Liver (tissue), 9 donors: ENCODE data around the gene EDDM3A. TPM values are rescaled to one million over a fixed set of nuclear protein-coding genes. Genes with fewer than 3 reads are reported as not detected.

Experiments
- DNase-seq: peaks from one replicate; pipeline ENCODE4 v3.0.0-alpha.2; 2017; ENCODE audit warnings: low spot score
- H3K27ac ChIP-seq, 2 donors: one replicate each; pipeline ENCODE4 v1.7.0; 2013; ENCODE audit warnings: inconsistent platforms in 2 of 2, low read length in 2 of 2, control low read depth in 1 of 2, low read depth in 1 of 2, mild to moderate bottlenecking in 1 of 2
- H3K27me3 ChIP-seq, 4 donors: one replicate each; pipeline versions ENCODE4 v1.6.1 to v1.7.0; 2013; ENCODE audit warnings: low read length in 3 of 4, inconsistent platforms in 1 of 4, mild to moderate bottlenecking in 1 of 4, moderate library complexity in 1 of 4; ENCODE audit not compliant: control insufficient read depth in 4 of 4, insufficient read depth in 4 of 4
- H3K36me3 ChIP-seq, 4 donors: one replicate each; pipeline versions ENCODE4 v1.6.1 to v1.7.0; 2013; ENCODE audit warnings: low read length in 3 of 4, mild to moderate bottlenecking in 3 of 4, low read depth in 1 of 4, moderate library complexity in 1 of 4; ENCODE audit not compliant: control insufficient read depth in 4 of 4, insufficient read depth in 3 of 4
- H3K4me1 ChIP-seq, 4 donors: one replicate each; pipeline versions ENCODE4 v1.6.1 to v1.7.0; 2013; ENCODE audit warnings: low read length in 3 of 4, mild to moderate bottlenecking in 3 of 4, moderate library complexity in 1 of 4; ENCODE audit not compliant: control insufficient read depth in 4 of 4, insufficient read depth in 4 of 4
- H3K4me3 ChIP-seq, 3 donors: one replicate each; pipeline versions ENCODE4 v1.6.1 to v1.7.0; 2013; ENCODE audit warnings: low read length in 3 of 3, control low read depth in 1 of 3, low read depth in 1 of 3, mild to moderate bottlenecking in 1 of 3
- H3K9ac ChIP-seq, 2 donors: one replicate each; pipeline ENCODE4 v1.7.0; 2013; ENCODE audit warnings: low read length in 2 of 2, mild to moderate bottlenecking in 2 of 2, moderate library complexity in 2 of 2, control low read depth in 1 of 2, low read depth in 1 of 2
- H3K9me3 ChIP-seq, 4 donors: one replicate each; pipeline versions ENCODE4 v1.6.1 to v1.7.0; 2013; ENCODE audit warnings: low read length in 3 of 4; ENCODE audit not compliant: control insufficient read depth in 4 of 4
- EGR1 ChIP-seq, 2 donors: IDR thresholded peaks; 2 replicates each; pipeline ENCODE4 v1.6.1; 2016 to 2018; ENCODE audit warnings: antibody characterized with exemption in 2 of 2, low read depth in 2 of 2
- FOXA1 ChIP-seq: IDR thresholded peaks from 2 replicates; pipeline ENCODE4 v1.6.1; 2016; ENCODE audit warnings: antibody characterized with exemption
- FOXA2 ChIP-seq: IDR thresholded peaks from 2 replicates; pipeline ENCODE4 v1.6.1; 2016; ENCODE audit warnings: antibody characterized with exemption
- GABPA ChIP-seq, 2 donors: IDR thresholded peaks in 1 of 2; conservative IDR thresholded peaks in 1 of 2; 2 replicates each; pipeline ENCODE4 v1.6.1; 2016; ENCODE audit warnings: antibody characterized with exemption in 2 of 2, mild to moderate bottlenecking in 1 of 2, moderate library complexity in 1 of 2
- HNF4A ChIP-seq, 2 donors: conservative IDR thresholded peaks; 2 replicates each; pipeline ENCODE4 v1.6.1; 2016; ENCODE audit warnings: antibody characterized with exemption in 2 of 2, mild to moderate bottlenecking in 2 of 2
- HNF4G ChIP-seq: IDR thresholded peaks from 2 replicates; pipeline ENCODE4 v1.6.1; 2016; ENCODE audit warnings: antibody characterized with exemption
- JUND ChIP-seq, 2 donors: IDR thresholded peaks; 2 replicates each; pipeline ENCODE4 v1.6.1; 2016; ENCODE audit warnings: antibody characterized with exemption in 2 of 2
- NR2F2 ChIP-seq: IDR thresholded peaks from 2 replicates; pipeline ENCODE4 v1.6.1; 2016; ENCODE audit warnings: antibody characterized with exemption
- RAD21 ChIP-seq, 2 donors: IDR thresholded peaks; 2 replicates each; pipeline ENCODE4 v1.6.1; 2016; ENCODE audit warnings: antibody characterized with exemption in 2 of 2, mild to moderate bottlenecking in 2 of 2
- RXRA ChIP-seq, 2 donors: IDR thresholded peaks; 2 replicates each; pipeline ENCODE4 v1.6.1; 2017 to 2018; ENCODE audit warnings: antibody characterized with exemption in 2 of 2, mild to moderate bottlenecking in 1 of 2
- SP1 ChIP-seq: IDR thresholded peaks from 2 replicates; pipeline ENCODE4 v1.6.1; 2018; ENCODE audit warnings: antibody characterized with exemption, mild to moderate bottlenecking
- TAF1 ChIP-seq: conservative IDR thresholded peaks from 2 replicates; pipeline ENCODE4 v1.6.1; 2016; ENCODE audit warnings: antibody characterized with exemption, mild to moderate bottlenecking
- YY1 ChIP-seq: IDR thresholded peaks from 2 replicates; pipeline ENCODE4 v1.6.1; 2016; ENCODE audit warnings: antibody characterized with exemption, mild to moderate bottlenecking
- WGBS: extraction: QIAGEN DNeasy Blood & Tissue Kit; methylation state at CpG from one replicate; pipeline ENCODE4 v1.1.7; 2013; 5-methylcytosine and 5-hydroxymethylcytosine counted together
- polyA plus RNA-seq, 2 donors: library from polyadenylated mRNA; stranded (reverse) in 1 of 2; unstranded in 1 of 2; fragments of 200-250 nt in 1 of 2; fragments of >200 nt in 1 of 2; fragmentation: Nextera tagmentation in 1 of 2; extraction: Ambion mirVana in 1 of 2; gene quantifications; one replicate each; pipeline versions ENCODE4 v1.2.1 to v1.2.3, GENCODE V29; 2013 to 2015
- total RNA-seq, 2 donors: library from RNA; depleted of rRNA; stranded (reverse); fragments of >200 nt; gene quantifications; one replicate each; pipeline ENCODE4 v1.2.3, GENCODE V29; 2014
- TF ChIP-seq, protein P1 (sequence below): IDR thresholded peaks from 2 replicates; pipeline ENCODE4 v1.6.1; 2016; ENCODE audit warnings: antibody characterized with exemption
- TF ChIP-seq, protein P2 (sequence below): IDR thresholded peaks from 2 replicates; pipeline ENCODE4 v1.6.1; 2016; ENCODE audit warnings: antibody characterized with exemption
- TF ChIP-seq, protein P3 (sequence below): IDR thresholded peaks from 2 replicates; pipeline ENCODE4 v1.6.1; 2016; ENCODE audit warnings: antibody characterized with exemption
- TF ChIP-seq, protein P4 (sequence below): fragments of 150-350 bp; IDR thresholded peaks from 2 replicates; pipeline ENCODE4 v1.5.1; 2017; ENCODE audit warnings: improper control_type of control experiment, low read depth, low read length; ENCODE audit not compliant: missing input control
- TF ChIP-seq, protein P5 (sequence below): IDR thresholded peaks from 2 replicates; pipeline ENCODE4 v1.6.1; 2016; ENCODE audit warnings: antibody characterized with exemption, mild to moderate bottlenecking
- donor health status: healthy.
- donor health status: healthy.
- donor health status: healthy.
- donor health status: healthy.
- donor health status: healthy.

Gene EDDM3A
- total and polyA plus RNA-seq, 4 donors, result not detected

DNA sequence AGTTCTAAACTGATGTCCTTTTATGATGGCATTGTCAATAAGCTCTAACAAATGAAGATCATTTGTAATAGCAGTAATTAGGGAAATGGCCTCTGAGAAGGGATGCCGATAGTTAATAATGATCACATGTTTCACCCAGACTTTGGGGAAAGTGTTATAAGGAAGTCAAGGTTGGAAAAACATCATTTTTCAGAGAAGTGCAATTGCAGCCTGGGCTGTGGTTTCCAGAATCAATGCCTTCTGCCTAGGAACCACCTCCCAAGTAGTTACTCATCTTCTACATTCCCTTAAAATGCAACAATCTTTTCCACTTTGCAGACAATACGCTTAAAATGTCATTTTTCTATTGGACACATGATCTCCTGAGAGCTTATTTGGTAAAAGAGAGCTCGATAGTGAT is 879 bp downstream of the EDDM3A start:
- Histone ChIP-seq H3K9ac (no peak overlapping the region), H3K27ac (no peak overlapping the region), H3K4me1 (no peaks in the 10 kb centered on the region), H3K9me3 (no peaks in the 10 kb centered on the region), H3K36me3 (no peaks in the 10 kb centered on the region), H3K27me3 (no peaks in the 10 kb centered on the region), H3K4me3 (no peak overlapping the region)
- DNase-seq, result no peak
- no peak for TF ChIP-seq HNF4G
- WGBS, result 88% methylated on average over 3 of the region's 3 CpGs

DNA sequence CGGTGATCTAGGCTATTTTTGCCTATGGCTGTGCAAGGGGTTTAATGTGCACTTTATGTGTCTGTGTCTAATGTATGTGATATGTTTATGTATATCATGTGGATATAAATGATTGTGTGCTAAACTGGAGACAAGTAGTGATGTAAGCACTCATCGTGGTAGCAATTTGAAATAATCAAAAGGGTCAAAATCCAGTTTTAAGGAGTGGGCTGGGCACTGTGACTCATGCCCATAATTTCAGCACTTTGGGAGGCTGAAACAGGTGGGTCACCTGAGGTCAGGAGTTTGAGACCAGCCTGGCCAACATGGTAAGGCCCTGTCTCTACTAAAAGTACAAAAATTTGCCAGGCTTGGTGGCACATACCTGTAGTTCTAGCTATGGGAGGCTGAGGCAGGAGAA is 2.8 kb downstream of the EDDM3A start:
- Histone ChIP-seq H3K4me3 (no peak overlapping the region), H3K27me3 (no peaks in the 10 kb centered on the region), H3K9me3 (peaks cover 3 to 8% (median 5%) of the 10 kb centered on the region in 4 donors), H3K36me3 (no peaks in the 10 kb centered on the region), H3K4me1 (no peaks in the 10 kb centered on the region), H3K27ac (no peak overlapping the region), H3K9ac (no peak overlapping the region)
- no peak for TF ChIP-seq RAD21 (IDR thresholded peaks at IDR 0.05)
- TF ChIP-seq TAF1, result no peak
- no peak for TF ChIP-seq HNF4G
- TF ChIP-seq HNF4A (conservative IDR thresholded peaks at IDR 0.05), result no peak
- no peak for TF ChIP-seq SP1
- 88% methylated on average over 2 of the region's 2 CpGs for WGBS
- no peak for DNase-seq

DNA sequence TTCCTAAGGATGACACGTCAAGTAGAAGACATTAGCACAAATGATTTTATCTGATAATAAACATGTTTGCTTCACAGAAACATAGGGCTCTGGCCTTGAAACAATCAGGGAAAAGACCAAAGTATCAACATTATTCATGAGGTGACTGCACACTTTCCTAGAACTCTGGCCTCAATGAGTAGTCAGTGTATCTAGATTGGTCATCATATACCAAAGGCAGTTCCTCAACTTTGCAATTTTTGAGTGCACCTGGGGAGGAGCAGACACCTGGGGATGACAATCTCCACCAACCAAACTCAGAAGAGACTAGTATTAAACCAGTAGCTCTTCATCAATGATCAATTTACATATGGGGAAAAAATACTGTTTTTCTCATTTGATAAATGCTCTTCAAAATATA is 4.5 kb downstream of the EDDM3A start:
- Histone ChIP-seq H3K9me3 (peaks cover 3 to 8% (median 5%) of the 10 kb centered on the region in 4 donors), H3K4me3 (no peak overlapping the region), H3K4me1 (peaks cover 0 to 6% (median 4%) of the 10 kb centered on the region in 4 donors), H3K27me3 (no peaks in the 10 kb centered on the region), H3K9ac (no peak overlapping the region), H3K36me3 (no peaks in the 10 kb centered on the region), H3K27ac (no peak overlapping the region)
- TF ChIP-seq HNF4G (no peak), HNF4A (conservative IDR thresholded peaks at IDR 0.05) (no peak), FOXA1 (no peak), RAD21 (IDR thresholded peaks at IDR 0.05) (no peak), RXRA (IDR thresholded peaks at IDR 0.05) (no peak), YY1 (no peak), SP1 (no peak), NR2F2 (no peak), EGR1 (IDR thresholded peaks at IDR 0.05; ENCODE audit: low read depth in 2 of 2) (no peak), TAF1 (no peak), GABPA (IDR thresholded peaks at IDR 0.05 in 1 of 2, conservative IDR thresholded peaks at IDR 0.05 in 1 of 2) (no peak), JUND (IDR thresholded peaks at IDR 0.05) (no peak), FOXA2 (no peak)
- TF ChIP-seq, protein P1, sequence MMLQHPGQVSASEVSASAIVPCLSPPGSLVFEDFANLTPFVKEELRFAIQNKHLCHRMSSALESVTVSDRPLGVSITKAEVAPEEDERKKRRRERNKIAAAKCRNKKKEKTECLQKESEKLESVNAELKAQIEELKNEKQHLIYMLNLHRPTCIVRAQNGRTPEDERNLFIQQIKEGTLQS, result no peak
- TF ChIP-seq, protein P2, sequence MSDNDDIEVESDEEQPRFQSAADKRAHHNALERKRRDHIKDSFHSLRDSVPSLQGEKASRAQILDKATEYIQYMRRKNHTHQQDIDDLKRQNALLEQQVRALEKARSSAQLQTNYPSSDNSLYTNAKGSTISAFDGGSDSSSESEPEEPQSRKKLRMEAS, result no peak
- TF ChIP-seq, protein P3, sequence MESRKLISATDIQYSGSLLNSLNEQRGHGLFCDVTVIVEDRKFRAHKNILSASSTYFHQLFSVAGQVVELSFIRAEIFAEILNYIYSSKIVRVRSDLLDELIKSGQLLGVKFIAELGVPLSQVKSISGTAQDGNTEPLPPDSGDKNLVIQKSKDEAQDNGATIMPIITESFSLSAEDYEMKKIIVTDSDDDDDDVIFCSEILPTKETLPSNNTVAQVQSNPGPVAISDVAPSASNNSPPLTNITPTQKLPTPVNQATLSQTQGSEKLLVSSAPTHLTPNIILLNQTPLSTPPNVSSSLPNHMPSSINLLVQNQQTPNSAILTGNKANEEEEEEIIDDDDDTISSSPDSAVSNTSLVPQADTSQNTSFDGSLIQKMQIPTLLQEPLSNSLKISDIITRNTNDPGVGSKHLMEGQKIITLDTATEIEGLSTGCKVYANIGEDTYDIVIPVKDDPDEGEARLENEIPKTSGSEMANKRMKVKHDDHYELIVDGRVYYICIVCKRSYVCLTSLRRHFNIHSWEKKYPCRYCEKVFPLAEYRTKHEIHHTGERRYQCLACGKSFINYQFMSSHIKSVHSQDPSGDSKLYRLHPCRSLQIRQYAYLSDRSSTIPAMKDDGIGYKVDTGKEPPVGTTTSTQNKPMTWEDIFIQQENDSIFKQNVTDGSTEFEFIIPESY, result no peak
- TF ChIP-seq, protein P4, sequence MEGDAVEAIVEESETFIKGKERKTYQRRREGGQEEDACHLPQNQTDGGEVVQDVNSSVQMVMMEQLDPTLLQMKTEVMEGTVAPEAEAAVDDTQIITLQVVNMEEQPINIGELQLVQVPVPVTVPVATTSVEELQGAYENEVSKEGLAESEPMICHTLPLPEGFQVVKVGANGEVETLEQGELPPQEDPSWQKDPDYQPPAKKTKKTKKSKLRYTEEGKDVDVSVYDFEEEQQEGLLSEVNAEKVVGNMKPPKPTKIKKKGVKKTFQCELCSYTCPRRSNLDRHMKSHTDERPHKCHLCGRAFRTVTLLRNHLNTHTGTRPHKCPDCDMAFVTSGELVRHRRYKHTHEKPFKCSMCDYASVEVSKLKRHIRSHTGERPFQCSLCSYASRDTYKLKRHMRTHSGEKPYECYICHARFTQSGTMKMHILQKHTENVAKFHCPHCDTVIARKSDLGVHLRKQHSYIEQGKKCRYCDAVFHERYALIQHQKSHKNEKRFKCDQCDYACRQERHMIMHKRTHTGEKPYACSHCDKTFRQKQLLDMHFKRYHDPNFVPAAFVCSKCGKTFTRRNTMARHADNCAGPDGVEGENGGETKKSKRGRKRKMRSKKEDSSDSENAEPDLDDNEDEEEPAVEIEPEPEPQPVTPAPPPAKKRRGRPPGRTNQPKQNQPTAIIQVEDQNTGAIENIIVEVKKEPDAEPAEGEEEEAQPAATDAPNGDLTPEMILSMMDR, result no peak
- TF ChIP-seq, protein P5, sequence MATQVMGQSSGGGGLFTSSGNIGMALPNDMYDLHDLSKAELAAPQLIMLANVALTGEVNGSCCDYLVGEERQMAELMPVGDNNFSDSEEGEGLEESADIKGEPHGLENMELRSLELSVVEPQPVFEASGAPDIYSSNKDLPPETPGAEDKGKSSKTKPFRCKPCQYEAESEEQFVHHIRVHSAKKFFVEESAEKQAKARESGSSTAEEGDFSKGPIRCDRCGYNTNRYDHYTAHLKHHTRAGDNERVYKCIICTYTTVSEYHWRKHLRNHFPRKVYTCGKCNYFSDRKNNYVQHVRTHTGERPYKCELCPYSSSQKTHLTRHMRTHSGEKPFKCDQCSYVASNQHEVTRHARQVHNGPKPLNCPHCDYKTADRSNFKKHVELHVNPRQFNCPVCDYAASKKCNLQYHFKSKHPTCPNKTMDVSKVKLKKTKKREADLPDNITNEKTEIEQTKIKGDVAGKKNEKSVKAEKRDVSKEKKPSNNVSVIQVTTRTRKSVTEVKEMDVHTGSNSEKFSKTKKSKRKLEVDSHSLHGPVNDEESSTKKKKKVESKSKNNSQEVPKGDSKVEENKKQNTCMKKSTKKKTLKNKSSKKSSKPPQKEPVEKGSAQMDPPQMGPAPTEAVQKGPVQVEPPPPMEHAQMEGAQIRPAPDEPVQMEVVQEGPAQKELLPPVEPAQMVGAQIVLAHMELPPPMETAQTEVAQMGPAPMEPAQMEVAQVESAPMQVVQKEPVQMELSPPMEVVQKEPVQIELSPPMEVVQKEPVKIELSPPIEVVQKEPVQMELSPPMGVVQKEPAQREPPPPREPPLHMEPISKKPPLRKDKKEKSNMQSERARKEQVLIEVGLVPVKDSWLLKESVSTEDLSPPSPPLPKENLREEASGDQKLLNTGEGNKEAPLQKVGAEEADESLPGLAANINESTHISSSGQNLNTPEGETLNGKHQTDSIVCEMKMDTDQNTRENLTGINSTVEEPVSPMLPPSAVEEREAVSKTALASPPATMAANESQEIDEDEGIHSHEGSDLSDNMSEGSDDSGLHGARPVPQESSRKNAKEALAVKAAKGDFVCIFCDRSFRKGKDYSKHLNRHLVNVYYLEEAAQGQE, result no peak
- DNase-seq, result no peak
- 74% methylated on average over 1 of the region's 1 CpG for WGBS
